H9 (cell line): Measurements from ENCODE around the gene PLEKHM3. TPM values are rescaled to one million over a fixed set of nuclear protein-coding genes. Genes with fewer than 3 reads are reported as not detected.

Experiments
- DNase-seq: peaks from one replicate; pipeline ENCODE4 v3.0.0-alpha.2; 2017
- H2AFZ ChIP-seq: one replicate; pipeline ENCODE4 v1.6.1; 2013; ENCODE audit warnings: mild to moderate bottlenecking, low read length, control low read depth, moderate library complexity
- H2AK5ac ChIP-seq: 2 replicates; pipeline ENCODE4 v1.6.1; 2013; ENCODE audit warnings: low read length, control low read depth, mixed read lengths; ENCODE audit not compliant: insufficient read length
- H2BK120ac ChIP-seq: one replicate; pipeline ENCODE4 v1.6.1; 2013; ENCODE audit warnings: low read depth, mild to moderate bottlenecking, low read length, control low read depth, inconsistent platforms; ENCODE audit not compliant: poor library complexity, severe bottlenecking
- H2BK12ac ChIP-seq: 2 replicates; pipeline ENCODE4 v1.6.1; 2013; ENCODE audit warnings: low read length, control low read depth, mixed read lengths, low read depth; ENCODE audit not compliant: insufficient read length
- H2BK15ac ChIP-seq: 2 replicates; pipeline ENCODE4 v1.6.1; 2013; ENCODE audit warnings: low read depth, low read length, control low read depth
- H2BK20ac ChIP-seq: one replicate; pipeline ENCODE4 v1.6.1; 2013; ENCODE audit warnings: low read depth, mild to moderate bottlenecking, low read length, control low read depth, inconsistent platforms; ENCODE audit not compliant: poor library complexity, severe bottlenecking
- H2BK5ac ChIP-seq: 2 replicates; pipeline ENCODE4 v1.6.1; 2013; ENCODE audit warnings: low read length, control low read depth, mixed read lengths; ENCODE audit not compliant: insufficient read length
- H3K14ac ChIP-seq: 2 replicates; pipeline ENCODE4 v1.6.1; 2013; ENCODE audit warnings: low read length, control low read depth; ENCODE audit not compliant: insufficient read depth
- H3K18ac ChIP-seq: 2 replicates; pipeline ENCODE4 v1.6.1; 2013; ENCODE audit warnings: low read depth, mild to moderate bottlenecking, mixed read lengths, low read length, control low read depth; ENCODE audit not compliant: insufficient read length
- H3K23ac ChIP-seq: 2 replicates; pipeline ENCODE4 v1.6.1; 2013; ENCODE audit warnings: low read length, control low read depth, mixed read lengths, low read depth; ENCODE audit not compliant: insufficient read length
- H3K23me2 ChIP-seq: 2 replicates; pipeline ENCODE4 v1.6.1; 2013; ENCODE audit warnings: low read depth, mild to moderate bottlenecking, mixed read lengths, low read length, control low read depth; ENCODE audit not compliant: insufficient read length, poor library complexity, severe bottlenecking
- H3K27ac ChIP-seq: 2 replicates; pipeline ENCODE4 v1.5.1; 2013; ENCODE audit warnings: low read length, control low read depth, mixed read lengths, low read depth; ENCODE audit not compliant: insufficient read length
- H3K27me3 ChIP-seq: 2 replicates; pipeline ENCODE4 v1.6.1; 2013; ENCODE audit warnings: low read length, control low read depth, inconsistent platforms; ENCODE audit not compliant: insufficient read depth
- H3K4ac ChIP-seq: 2 replicates; pipeline ENCODE4 v1.6.1; 2013; ENCODE audit warnings: low read depth, mild to moderate bottlenecking, control low read depth, inconsistent platforms, low read length, moderate library complexity
- H3K4me1 ChIP-seq: 2 replicates; pipeline ENCODE4 v1.6.1; 2013; ENCODE audit warnings: low read length, control low read depth, inconsistent platforms; ENCODE audit not compliant: insufficient read depth
- H3K4me2 ChIP-seq: 2 replicates; pipeline ENCODE4 v1.6.1; 2013; ENCODE audit warnings: low read length, control low read depth, mixed read lengths; ENCODE audit not compliant: insufficient read length, insufficient read depth
- H3K56ac ChIP-seq: 2 replicates; pipeline ENCODE4 v1.6.1; 2013; ENCODE audit warnings: low read depth, mild to moderate bottlenecking, mixed read lengths, low read length, control low read depth; ENCODE audit not compliant: insufficient read length
- H3K79me1 ChIP-seq: 2 replicates; pipeline ENCODE4 v1.6.1; 2013; ENCODE audit warnings: low read depth, mild to moderate bottlenecking, moderate library complexity, low read length, control low read depth, inconsistent platforms; ENCODE audit not compliant: insufficient read depth, poor library complexity, severe bottlenecking
- H3K79me2 ChIP-seq: 2 replicates; pipeline ENCODE4 v1.6.1; 2013; ENCODE audit warnings: low read length, control low read depth, inconsistent platforms; ENCODE audit not compliant: insufficient read depth
- H3K9ac ChIP-seq: 2 replicates; pipeline ENCODE4 v1.6.1; 2013; ENCODE audit warnings: low read length, control low read depth, mixed read lengths; ENCODE audit not compliant: insufficient read length; ENCODE audit errors: extremely low read depth
- H3K9me3 ChIP-seq: one replicate; pipeline ENCODE4 v1.6.1; 2013; ENCODE audit warnings: low read depth, low read length, inconsistent platforms; ENCODE audit not compliant: control insufficient read depth
- H3T11ph ChIP-seq: one replicate; pipeline ENCODE4 v1.6.1; 2013; ENCODE audit warnings: mild to moderate bottlenecking, low read length, control low read depth, inconsistent platforms
- H4K20me1 ChIP-seq: one replicate; pipeline ENCODE4 v1.6.1; 2013; ENCODE audit not compliant: control insufficient read depth, insufficient read length, insufficient read depth
- H4K5ac ChIP-seq: 2 replicates; pipeline ENCODE4 v1.6.1; 2013; ENCODE audit warnings: low read depth, mild to moderate bottlenecking, mixed read lengths, low read length, control low read depth; ENCODE audit not compliant: insufficient read length
- H4K8ac ChIP-seq: replicated peaks from 2 replicates; pipeline ENCODE4 v1.6.1; 2013; ENCODE audit warnings: low read length, control low read depth, mixed read lengths, low read depth; ENCODE audit not compliant: insufficient read length
- H4K91ac ChIP-seq: 2 replicates; pipeline ENCODE4 v1.6.1; 2013; ENCODE audit warnings: low read depth, mild to moderate bottlenecking, moderate library complexity, mixed read lengths, low read length, control low read depth; ENCODE audit not compliant: insufficient read length
- H3K27ac Mint-ChIP-seq, 3 experiments: 2 replicates in 2 of 3; 3 replicates in 1 of 3; pipeline ENCODE4 v1.8.0; 2020 to 2021; ENCODE audit warnings: mixed read lengths in 3 of 3, mild to moderate bottlenecking in 1 of 3, moderate library complexity in 1 of 3
- H3K27me3 Mint-ChIP-seq: 2 replicates; pipeline ENCODE4 v1.8.0; 2021; ENCODE audit warnings: low read depth, mild to moderate bottlenecking, moderate library complexity, mixed read lengths
- H3K36me3 Mint-ChIP-seq, 3 experiments: 2 replicates in 2 of 3; 3 replicates in 1 of 3; pipeline ENCODE4 v1.8.0; 2020 to 2021; ENCODE audit warnings: low read depth in 3 of 3, mixed read lengths in 3 of 3; ENCODE audit not compliant: insufficient read depth in 1 of 3
- H3K4me1 Mint-ChIP-seq, 2 experiments: 2 replicates each; pipeline ENCODE4 v1.8.0; 2020; ENCODE audit warnings: mixed read lengths in 2 of 2
- H3K4me3 Mint-ChIP-seq, 2 experiments: 2 replicates in 1 of 2; 3 replicates in 1 of 2; pipeline ENCODE4 v1.8.0; 2020 to 2021; ENCODE audit warnings: mild to moderate bottlenecking in 2 of 2, mixed read lengths in 2 of 2, moderate library complexity in 1 of 2
- H3K9me3 Mint-ChIP-seq, 2 experiments: 2 replicates in 1 of 2; 3 replicates in 1 of 2; pipeline ENCODE4 v1.8.0; 2020; ENCODE audit warnings: mild to moderate bottlenecking in 2 of 2, mixed read lengths in 2 of 2, moderate library complexity in 1 of 2
- WGBS: extraction: QIAGEN DNeasy Blood & Tissue Kit; methylation state at CpG from one replicate; pipeline ENCODE4 v1.1.7; 2013; ENCODE audit warnings: missing lambda C conversion rate, low lambda C conversion rate, mixed read lengths; ENCODE audit not compliant: insufficient read length; ENCODE audit errors: extremely low coverage; 5-methylcytosine and 5-hydroxymethylcytosine counted together
- total RNA-seq: library from RNA; stranded (reverse); gene quantifications from 2 replicates; pipeline ENCODE4 v1.2.1, GENCODE V29; 2021
- TF ChIP-seq, protein P1 (sequence below): fragments of 200-600 bp; sonication (generic); conservative IDR thresholded peaks from 3 replicates; pipeline ENCODE4 v1.8.0; 2021; ENCODE audit warnings: antibody characterized with exemption, mild to moderate bottlenecking

Gene PLEKHM3
- total RNA-seq, 1 experiment from 2014 or later = 7.5 TPM

DNA sequence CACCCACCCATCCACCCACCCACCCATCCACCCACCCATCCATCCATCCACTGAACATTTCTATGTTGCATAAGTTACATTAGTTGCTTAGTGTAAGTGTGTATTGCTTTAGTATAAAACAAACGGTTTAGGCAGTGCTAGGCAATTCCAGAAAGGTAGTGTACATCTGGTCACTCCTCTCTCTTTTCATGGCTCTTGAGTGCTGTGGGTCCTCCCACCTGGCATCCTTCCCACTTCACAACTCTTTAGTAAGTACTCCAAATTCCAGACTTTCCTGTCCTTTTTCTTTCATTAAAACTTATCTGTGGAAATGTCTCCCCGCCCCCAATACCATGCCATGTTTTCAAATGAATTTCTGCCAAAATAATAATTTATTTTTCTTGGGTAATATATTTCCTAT is 122.5 kb downstream of the PLEKHM3 start:
- H3K9me3 ChIP-seq = no peaks in the 10 kb centered on the region
- no peak overlapping the region for H2AFZ ChIP-seq
- H2BK5ac ChIP-seq = no peak overlapping the region
- no peaks in the 10 kb centered on the region for H3K79me2 ChIP-seq
- no CpG with 5 or more reads among the region's 2 CpGs for WGBS
- H3K18ac ChIP-seq = no peak overlapping the region
- H3K4ac ChIP-seq = no peak overlapping the region
- 0 out of 2 replicates have a peak, but pooled peaks cover 1% of the 10 kb centered on the region for H3K4me1 ChIP-seq
- H2AK5ac ChIP-seq = no peak overlapping the region
- no peak overlapping the region for H3K27ac ChIP-seq
- Mint-ChIP-seq H3K9me3 (no peaks in the 10 kb centered on the region; a peak in 1 of 5 replicates), H3K4me3 (no peak overlapping the region), H3K36me3 (no peaks in the 10 kb centered on the region; a peak in 1 of 7 replicates), H3K27me3 (no peaks in the 10 kb centered on the region), H3K4me1 (peaks cover 35 to 38% of the 10 kb centered on the region in 2 experiments), H3K27ac (no peak overlapping the region)
- no peaks in the 10 kb centered on the region for H3K23me2 ChIP-seq
- H4K5ac ChIP-seq = no peak overlapping the region
- H3T11ph ChIP-seq = no peak overlapping the region
- H3K79me1 ChIP-seq = no peaks in the 10 kb centered on the region
- no peak overlapping the region for H4K8ac ChIP-seq
- H4K20me1 ChIP-seq = no peaks in the 10 kb centered on the region
- H3K14ac ChIP-seq = no peak overlapping the region
- no peak overlapping the region for H3K9ac ChIP-seq
- no peak overlapping the region for H2BK20ac ChIP-seq
- no peak overlapping the region for H2BK120ac ChIP-seq
- H3K23ac ChIP-seq = no peak overlapping the region
- H4K91ac ChIP-seq = no peak overlapping the region
- no peak overlapping the region for H2BK15ac ChIP-seq
- H3K4me2 ChIP-seq = no peak overlapping the region
- DNase-seq = no peak
- H3K56ac ChIP-seq = no peak overlapping the region
- no peaks in the 10 kb centered on the region for H3K27me3 ChIP-seq
- H2BK12ac ChIP-seq = no peak overlapping the region
- TF ChIP-seq, protein P1, sequence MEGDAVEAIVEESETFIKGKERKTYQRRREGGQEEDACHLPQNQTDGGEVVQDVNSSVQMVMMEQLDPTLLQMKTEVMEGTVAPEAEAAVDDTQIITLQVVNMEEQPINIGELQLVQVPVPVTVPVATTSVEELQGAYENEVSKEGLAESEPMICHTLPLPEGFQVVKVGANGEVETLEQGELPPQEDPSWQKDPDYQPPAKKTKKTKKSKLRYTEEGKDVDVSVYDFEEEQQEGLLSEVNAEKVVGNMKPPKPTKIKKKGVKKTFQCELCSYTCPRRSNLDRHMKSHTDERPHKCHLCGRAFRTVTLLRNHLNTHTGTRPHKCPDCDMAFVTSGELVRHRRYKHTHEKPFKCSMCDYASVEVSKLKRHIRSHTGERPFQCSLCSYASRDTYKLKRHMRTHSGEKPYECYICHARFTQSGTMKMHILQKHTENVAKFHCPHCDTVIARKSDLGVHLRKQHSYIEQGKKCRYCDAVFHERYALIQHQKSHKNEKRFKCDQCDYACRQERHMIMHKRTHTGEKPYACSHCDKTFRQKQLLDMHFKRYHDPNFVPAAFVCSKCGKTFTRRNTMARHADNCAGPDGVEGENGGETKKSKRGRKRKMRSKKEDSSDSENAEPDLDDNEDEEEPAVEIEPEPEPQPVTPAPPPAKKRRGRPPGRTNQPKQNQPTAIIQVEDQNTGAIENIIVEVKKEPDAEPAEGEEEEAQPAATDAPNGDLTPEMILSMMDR = no peak
